Measurements from ENCODE around the gene CLASRP.

- no peak for TF ChIP-seq CTCF (conservative IDR thresholded peaks at IDR 0.05; ENCODE audit: low read depth, low read length)
- TF ChIP-seq EZH2 (IDR thresholded peaks at IDR 0.05; ENCODE audit: low read length, unreplicated experiment) = no peak
Measured at GRCh38 chr19:45069056-45069455, 30.2 kb downstream of the CLASRP start.

Measured in PC-3 (cell line).